B cell (primary cell): ENCODE data around the gene PLPP3. TPM values are rescaled to one million over a fixed set of nuclear protein-coding genes. Genes with fewer than 3 reads are reported as not detected.

Experiments used
- ATAC-seq: fragments of 200-7000 bp; cut with Tn5 transposase; one replicate; pipeline ENCODE4 v1.10.0; 2021; ENCODE audit warnings: low read depth, mild to moderate bottlenecking, moderate number of reproducible peaks, moderate library complexity
- CTCF ChIA-PET: fragments of 350-600 bp; sonication (Branson Sonifier 250); formaldehyde crosslinking; loops from one replicate; lab custom pipeline; 2021; ENCODE audit warnings: antibody characterized with exemption, inconsistent platforms; lab: Charles Lee
- POLR2A ChIA-PET: fragments of 350-600 bp; sonication (Branson Sonifier 250); formaldehyde crosslinking; loops from one replicate; lab custom pipeline; 2021; ENCODE audit warnings: antibody characterized with exemption; lab: Charles Lee
- DNase-seq: peaks from one replicate; pipeline ENCODE4 v3.0.0; 2013
- H2AFZ ChIP-seq: 2 replicates; pipeline ENCODE4 v1.6.1; 2012; ENCODE audit warnings: mild to moderate bottlenecking, low read depth, low read length; ENCODE audit not compliant: insufficient read depth, poor library complexity, severe bottlenecking
- H3K27ac ChIP-seq, 2 donors: 1 replicate in 1 of 2; 2 replicates in 1 of 2; pipeline ENCODE4 v1.5.1; 2012 to 2013; ENCODE audit warnings: low read length in 2 of 2, mild to moderate bottlenecking in 2 of 2, moderate library complexity in 1 of 2
- H3K27me3 ChIP-seq, 4 experiments: fragments of 200-600 bp in 1 of 4; sonication (generic) in 1 of 4; replicated peaks in 1 of 4; 1 replicate in 2 of 4; 2 replicates in 2 of 4; pipeline versions ENCODE4 v1.6.1 to v1.7.0; 2013 to 2016; ENCODE audit warnings: low read length in 3 of 4, mild to moderate bottlenecking in 2 of 4, mixed read lengths in 1 of 4, moderate library complexity in 1 of 4; ENCODE audit not compliant: insufficient read depth in 4 of 4, control insufficient read depth in 3 of 4; ENCODE audit errors: control extremely low read depth in 1 of 4
- H3K36me3 ChIP-seq, 2 experiments: replicated peaks in 1 of 2; 1 replicate in 1 of 2; 2 replicates in 1 of 2; pipeline versions ENCODE4 v1.6.1 to v1.7.1; 2013; ENCODE audit warnings: low read length in 1 of 2; ENCODE audit not compliant: insufficient read depth in 2 of 2, control insufficient read depth in 1 of 2; ENCODE audit errors: control extremely low read depth in 1 of 2, extremely low read depth in 1 of 2
- H3K4me1 ChIP-seq, 2 donors: fragments of 200-600 bp in 1 of 2; sonication (generic) in 1 of 2; 1 replicate in 1 of 2; 2 replicates in 1 of 2; pipeline versions ENCODE4 v1.5.1 to v1.6.1; 2013 to 2017; ENCODE audit warnings: low read length in 2 of 2; ENCODE audit not compliant: control insufficient read depth in 2 of 2, insufficient read depth in 2 of 2
- H3K4me2 ChIP-seq: replicated peaks from 2 replicates; pipeline ENCODE3; 2012; ENCODE audit warnings: mild to moderate bottlenecking, low read depth, low read length; ENCODE audit not compliant: poor library complexity, severe bottlenecking
- H3K4me3 ChIP-seq, 5 experiments: fragments of 200-600 bp in 1 of 5; sonication (generic) in 1 of 5; 1 replicate in 3 of 5; 2 replicates in 2 of 5; pipeline versions ENCODE4 v1.5.1 to v1.7.0; 2011 to 2016; ENCODE audit warnings: low read length in 4 of 5, mild to moderate bottlenecking in 4 of 5, low read depth in 2 of 5, control low read depth in 1 of 5, moderate library complexity in 1 of 5; ENCODE audit not compliant: insufficient read depth in 1 of 5; ENCODE audit errors: control extremely low read depth in 1 of 5, extremely low read depth in 1 of 5
- H3K79me2 ChIP-seq: fragments of 200-600 bp; sonication (generic); one replicate; pipeline ENCODE4 v1.6.0; 2016; ENCODE audit warnings: low read length; ENCODE audit not compliant: control insufficient read depth, insufficient read depth
- H3K9ac ChIP-seq: fragments of 200-600 bp; sonication (generic); 2 replicates; pipeline ENCODE4 v1.6.1; 2017; ENCODE audit warnings: mild to moderate bottlenecking, low read length, moderate library complexity
- H3K9me3 ChIP-seq, 3 donors: one replicate each; pipeline versions ENCODE4 v1.6.1 to v1.7.1; 2013; ENCODE audit warnings: low read length in 2 of 3; ENCODE audit not compliant: control insufficient read depth in 2 of 3, insufficient read depth in 1 of 3; ENCODE audit errors: control extremely low read depth in 1 of 3
- H4K20me1 ChIP-seq: 2 replicates; pipeline ENCODE4 v1.6.0; 2012; ENCODE audit warnings: mild to moderate bottlenecking, low read length; ENCODE audit not compliant: insufficient read depth, control insufficient read depth, poor library complexity, severe bottlenecking
- H3K27ac Mint-ChIP-seq: one replicate; pipeline ENCODE4 v1.8.0; 2021; ENCODE audit warnings: mixed read lengths
- H3K27me3 Mint-ChIP-seq: one replicate; pipeline ENCODE4 v1.8.0; 2021; ENCODE audit warnings: mixed read lengths
- H3K4me1 Mint-ChIP-seq: one replicate; pipeline ENCODE4 v1.8.0; 2021; ENCODE audit warnings: mixed read lengths
- H3K4me3 Mint-ChIP-seq: one replicate; pipeline ENCODE4 v1.8.0; 2021; ENCODE audit warnings: mixed read lengths
- H3K9me3 Mint-ChIP-seq: one replicate; pipeline ENCODE4 v1.8.0; 2022; ENCODE audit warnings: mixed read lengths; ENCODE audit not compliant: insufficient read depth
- CTCF ChIP-seq: fragments of 200-600 bp; IDR thresholded peaks from one replicate; pipeline ENCODE4 v1.8.0; 2022; ENCODE audit warnings: antibody characterized with exemption, mild to moderate bottlenecking
- EZH2 ChIP-seq: IDR thresholded peaks from 2 replicates; pipeline ENCODE4 v1.6.1; 2012; ENCODE audit warnings: borderline replicate concordance, low read depth, mild to moderate bottlenecking, moderate library complexity, low read length; ENCODE audit not compliant: insufficient read depth, poor library complexity, severe bottlenecking
- WGBS: methylation state at CpG from one replicate; pipeline ENCODE4 v1.1.5; 2013; ENCODE audit warnings: missing lambda C conversion rate; ENCODE audit not compliant: insufficient coverage; 5-methylcytosine and 5-hydroxymethylcytosine counted together
- intact Hi-C: fragments of 100-400 bp; cut with micrococcal nuclease; formaldehyde crosslinking; loops from one replicate; pipeline ENCODE4 v1.10.0; 2022
- polyA plus RNA-seq: library from polyadenylated mRNA; depleted of rRNA; stranded (reverse); fragments of >200 nt; gene quantifications from 2 replicates; pipeline ENCODE4 v1.2.3, GENCODE V29; 2012
- small RNA-seq: library from RNA; depleted of rRNA; stranded (forward); fragments of <200 nt; gene quantifications from one replicate; pipeline ENCODE3, GENCODE V24; 2012; ENCODE audit warnings: low replicate concordance, low read depth; ENCODE audit not compliant: insufficient read length
- total RNA-seq, 2 donors: library from RNA; stranded (reverse); fragments of 120-200 nt in 1 of 2; gene quantifications; 1 replicate in 1 of 2; 2 replicates in 1 of 2; pipeline versions ENCODE4 v1.2.3 to v1.2.4, GENCODE V29; 2013 to 2022

Gene PLPP3
- total and polyA plus RNA-seq, 2 donors (not counting 1 experiment from before 2014, with no cell fraction given): 1.8 to 2.9 TPM

DNA sequence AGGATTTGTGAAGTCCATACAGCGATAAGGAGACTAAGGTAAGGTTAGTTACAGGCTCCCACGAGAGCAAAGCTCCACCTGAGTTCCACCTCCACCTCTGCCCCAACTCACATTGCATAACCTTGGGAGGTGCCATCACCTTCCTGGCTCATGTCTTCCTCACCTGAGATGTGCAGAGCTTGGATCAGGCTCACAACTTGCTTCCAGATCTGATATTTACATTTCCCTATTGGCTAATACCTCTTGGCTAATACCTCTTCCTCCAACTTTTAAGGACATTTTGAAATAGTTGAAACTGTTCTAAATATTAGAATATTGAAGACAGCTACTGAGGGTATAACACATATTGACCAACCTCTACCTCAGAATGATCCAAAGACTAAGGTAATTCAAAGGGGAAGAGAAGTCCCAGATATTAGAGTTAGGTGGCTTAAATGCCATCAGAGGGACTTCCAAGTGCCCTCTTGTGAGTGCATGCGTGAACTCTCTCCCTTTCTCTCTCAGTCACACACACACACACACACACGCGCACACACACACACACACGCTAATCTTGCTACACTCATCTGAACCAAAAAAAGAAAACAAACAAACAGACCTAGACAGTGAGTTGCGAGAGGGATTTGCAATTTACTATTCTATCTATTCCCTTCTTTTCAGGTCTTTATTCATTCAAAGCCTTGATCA is 134.3 kb downstream of the PLPP3 start:
- ATAC-seq (no peak), DNase-seq (no peak)
- no peaks in the 10 kb centered on the region for H3K79me2 ChIP-seq
- no peaks in the 10 kb centered on the region for H4K20me1 ChIP-seq
- CTCF ChIA-PET: no interaction called here
- no peaks in the 10 kb centered on the region for H3K27me3 ChIP-seq
- intact Hi-C loops: no loop called here
- H3K27ac Mint-ChIP-seq: no peak overlapping the region
- no peaks in the 10 kb centered on the region for H3K9me3 Mint-ChIP-seq
- H2AFZ ChIP-seq: no peak overlapping the region
- no peak overlapping the region for H3K27ac ChIP-seq
- no peak overlapping the region for H3K4me2 ChIP-seq
- H3K27me3 Mint-ChIP-seq: no peaks in the 10 kb centered on the region
- H3K4me3 Mint-ChIP-seq: no peak overlapping the region
- peaks cover 2% of the 10 kb centered on the region for H3K4me1 Mint-ChIP-seq
- TF ChIP-seq CTCF: no peak
- TF ChIP-seq EZH2: no peak
- H3K4me1 ChIP-seq: no peaks in the 10 kb centered on the region
- no peaks in the 10 kb centered on the region for H3K9me3 ChIP-seq
- H3K9ac ChIP-seq: no peak overlapping the region
- H3K36me3 ChIP-seq: no peaks in the 10 kb centered on the region
- no peak overlapping the region for H3K4me3 ChIP-seq
- 76% methylated on average over 7 of the region's 7 CpGs for WGBS
- POLR2A ChIA-PET: interaction anchor here (0.7 kb wide), 2 partner anchors 21 to 55 kb away, joined by 4 to 12 read pairs; no protein-coding TSS in a partner anchor

Small RNAs within 50 kb of the gene (small RNA-seq; reads per million reads assigned to genes)
- not detected for gene AC099789.1

Other genes with a start within 250 kb of the PLPP3 start
- gene PRKAA2, start 65.8 kb upstream of the PLPP3 start, total RNA-seq: not detected in 2 replicates
- gene PRKAA2, start 65.8 kb upstream of the PLPP3 start, polyA plus RNA-seq: not detected in 2 replicates
- not detected in 2 replicates for gene FYB2, start 239.8 kb upstream of the PLPP3 start, total RNA-seq
- not detected in 2 replicates for gene FYB2, start 239.8 kb upstream of the PLPP3 start, polyA plus RNA-seq